NCI-H2227 treated with DMSO at 0.1 percent for 48 hours (cell line): ENCODE data around the gene FBXL16.

ENCODE experiments used
- DNase-seq: peaks from one replicate; lab custom pipeline; 2025; lab: John Stamatoyannopoulos, UW

FBXL16 gene

GRCh38 chr16:689175-689897, 16.3 kb downstream of the FBXL16 start:
- no peak for DNase-seq

- no peak for DNase-seq
These were observed 18.1 kb downstream of the FBXL16 start for GRCh38 chr16:687499-687898.

GRCh38 chr16:686459-687260, 18.9 kb downstream of the FBXL16 start:
- DNase-seq = no peak

GRCh38 chr16:685967-686366, 19.6 kb downstream of the FBXL16 start:
- DNase-seq = no peak

GRCh38 chr16:684961-685696, 20.5 kb downstream of the FBXL16 start:
- DNase-seq = no peak

- peak; percentile 56 for DNase-seq
These were observed 21.4 kb downstream of the FBXL16 start, which contains the start of gene JMJD8 for GRCh38 chr16:684071-684794. JMJD8 (minus strand) TSS chr16:684334; CDS start chr16:684319, 15 bp downstream.

- DNase-seq = no peak
These were observed 22.1 kb downstream of the FBXL16 start for GRCh38 chr16:683396-684070.

- no peak for DNase-seq
These were observed 22.9 kb downstream of the FBXL16 start for GRCh38 chr16:682493-683395.

- no peak for DNase-seq
These were observed 23.7 kb downstream of the FBXL16 start for GRCh38 chr16:681746-682427.

GRCh38 chr16:680967-681745, 24.4 kb downstream of the FBXL16 start:
- no peak for DNase-seq

GRCh38 chr16:680625-680945, 25.0 kb downstream of the FBXL16 start:
- no peak for DNase-seq

GRCh38 chr16:679814-680624, 25.6 kb downstream of the FBXL16 start, which contains the start of gene STUB1:
STUB1 (plus strand) TSS chr16:680410; CDS start chr16:680526, 116 bp downstream.
- peak; percentile 87 for DNase-seq

GRCh38 chr16:678858-679813, 26.5 kb downstream of the FBXL16 start:
- peak; percentile 86 for DNase-seq

- DNase-seq = no peak
These were observed 27.3 kb downstream of the FBXL16 start for GRCh38 chr16:678209-678857.

GRCh38 chr16:677316-678190, 28.0 kb downstream of the FBXL16 start:
- DNase-seq = no peak
